ENCODE data around the gene PPP6R3.

DNA sequence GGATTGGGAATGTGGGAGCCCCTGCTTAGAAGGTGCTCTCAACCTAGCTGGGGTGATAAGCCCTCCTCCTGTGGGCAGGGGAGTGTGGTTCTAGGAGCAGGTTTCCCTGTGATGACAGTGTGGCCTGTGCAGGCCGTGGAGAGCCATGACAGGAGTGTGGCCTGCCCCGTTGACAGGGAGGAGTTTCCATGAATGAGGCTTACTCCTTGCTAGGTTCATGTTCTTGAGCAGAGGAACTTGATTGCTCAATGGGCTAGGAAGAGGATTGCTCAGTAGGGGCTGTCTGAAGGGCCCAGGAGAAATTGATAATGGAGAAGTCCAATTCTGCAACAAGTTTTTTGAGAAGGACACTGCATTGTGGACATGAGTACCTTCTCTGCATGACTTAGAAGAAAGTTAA lies 92.0 kb downstream of the PPP6R3 start:
- TF ChIP-seq, protein P1, sequence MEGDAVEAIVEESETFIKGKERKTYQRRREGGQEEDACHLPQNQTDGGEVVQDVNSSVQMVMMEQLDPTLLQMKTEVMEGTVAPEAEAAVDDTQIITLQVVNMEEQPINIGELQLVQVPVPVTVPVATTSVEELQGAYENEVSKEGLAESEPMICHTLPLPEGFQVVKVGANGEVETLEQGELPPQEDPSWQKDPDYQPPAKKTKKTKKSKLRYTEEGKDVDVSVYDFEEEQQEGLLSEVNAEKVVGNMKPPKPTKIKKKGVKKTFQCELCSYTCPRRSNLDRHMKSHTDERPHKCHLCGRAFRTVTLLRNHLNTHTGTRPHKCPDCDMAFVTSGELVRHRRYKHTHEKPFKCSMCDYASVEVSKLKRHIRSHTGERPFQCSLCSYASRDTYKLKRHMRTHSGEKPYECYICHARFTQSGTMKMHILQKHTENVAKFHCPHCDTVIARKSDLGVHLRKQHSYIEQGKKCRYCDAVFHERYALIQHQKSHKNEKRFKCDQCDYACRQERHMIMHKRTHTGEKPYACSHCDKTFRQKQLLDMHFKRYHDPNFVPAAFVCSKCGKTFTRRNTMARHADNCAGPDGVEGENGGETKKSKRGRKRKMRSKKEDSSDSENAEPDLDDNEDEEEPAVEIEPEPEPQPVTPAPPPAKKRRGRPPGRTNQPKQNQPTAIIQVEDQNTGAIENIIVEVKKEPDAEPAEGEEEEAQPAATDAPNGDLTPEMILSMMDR (conservative IDR thresholded peaks at IDR 0.05) = no peak
- TF ChIP-seq EZH2 (IDR thresholded peaks at IDR 0.05; ENCODE audit: low read depth) = no peak
